ENCODE measurements around the gene SRGAP3.
"Not testable (repeated sequence)": the region's sequence is repeated elsewhere in the genome, so short reads cannot be mapped to it uniquely, and the experiment has no call there.

SRGAP3 gene

DNA sequence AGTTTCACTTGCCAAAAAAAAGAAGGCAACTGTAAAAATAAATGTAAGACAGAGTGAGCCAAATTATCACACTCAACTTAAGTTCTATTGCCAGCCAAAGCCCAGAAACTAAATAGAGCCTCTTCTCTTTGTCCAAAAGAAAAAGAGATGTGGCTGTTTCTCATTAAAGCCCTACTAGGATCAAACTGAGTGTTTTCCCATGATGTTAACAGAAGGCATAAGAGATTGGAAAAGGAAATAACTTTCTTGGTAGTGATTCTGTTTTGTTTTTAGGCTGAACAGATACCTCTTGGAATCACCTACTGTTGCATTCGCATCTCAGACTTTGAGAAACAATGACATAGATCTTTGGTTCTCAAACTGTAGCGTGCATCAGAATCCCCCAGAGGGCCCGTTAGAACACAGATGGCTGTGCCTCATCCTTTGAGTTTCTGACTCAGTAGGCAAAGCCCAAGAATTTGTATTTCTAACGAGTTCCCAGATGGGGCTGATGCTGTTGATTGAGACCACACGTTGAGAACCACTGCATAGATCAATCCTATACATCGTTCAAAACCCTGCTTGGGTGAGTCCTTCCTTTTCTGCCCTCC is 42.5 kb upstream of the SRGAP3 start:
- no peak overlapping the region for H3K27ac ChIP-seq
- TF ChIP-seq ZFX (IDR thresholded peaks at IDR 0.05; ENCODE audit: borderline replicate concordance) = no peak
- TF ChIP-seq, protein P1, sequence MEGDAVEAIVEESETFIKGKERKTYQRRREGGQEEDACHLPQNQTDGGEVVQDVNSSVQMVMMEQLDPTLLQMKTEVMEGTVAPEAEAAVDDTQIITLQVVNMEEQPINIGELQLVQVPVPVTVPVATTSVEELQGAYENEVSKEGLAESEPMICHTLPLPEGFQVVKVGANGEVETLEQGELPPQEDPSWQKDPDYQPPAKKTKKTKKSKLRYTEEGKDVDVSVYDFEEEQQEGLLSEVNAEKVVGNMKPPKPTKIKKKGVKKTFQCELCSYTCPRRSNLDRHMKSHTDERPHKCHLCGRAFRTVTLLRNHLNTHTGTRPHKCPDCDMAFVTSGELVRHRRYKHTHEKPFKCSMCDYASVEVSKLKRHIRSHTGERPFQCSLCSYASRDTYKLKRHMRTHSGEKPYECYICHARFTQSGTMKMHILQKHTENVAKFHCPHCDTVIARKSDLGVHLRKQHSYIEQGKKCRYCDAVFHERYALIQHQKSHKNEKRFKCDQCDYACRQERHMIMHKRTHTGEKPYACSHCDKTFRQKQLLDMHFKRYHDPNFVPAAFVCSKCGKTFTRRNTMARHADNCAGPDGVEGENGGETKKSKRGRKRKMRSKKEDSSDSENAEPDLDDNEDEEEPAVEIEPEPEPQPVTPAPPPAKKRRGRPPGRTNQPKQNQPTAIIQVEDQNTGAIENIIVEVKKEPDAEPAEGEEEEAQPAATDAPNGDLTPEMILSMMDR (IDR thresholded peaks at IDR 0.05) = no peak

DNA sequence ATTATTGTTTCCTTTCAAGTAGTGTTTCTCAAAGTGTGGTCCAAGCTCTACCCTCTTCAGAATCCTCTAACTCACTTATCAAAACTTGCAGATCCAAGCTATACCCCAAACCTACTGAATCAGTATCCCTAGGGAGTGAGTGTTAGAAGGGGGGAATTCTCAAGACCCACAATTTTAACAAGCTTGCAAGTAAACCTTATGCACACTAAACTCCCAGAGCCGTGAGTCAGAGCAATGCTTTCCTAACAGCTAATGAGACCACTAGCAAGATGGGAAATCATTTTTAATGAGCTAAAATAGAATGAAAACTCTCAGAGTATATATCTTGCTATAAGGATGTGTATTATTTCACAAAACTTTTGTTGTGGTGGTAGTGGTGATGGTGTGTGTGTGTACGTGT is 41.1 kb upstream of the SRGAP3 start:
- TF ChIP-seq, protein P1 (IDR thresholded peaks at IDR 0.05) = no peak
- TF ChIP-seq ZFX (IDR thresholded peaks at IDR 0.05; ENCODE audit: borderline replicate concordance) = no peak

DNA sequence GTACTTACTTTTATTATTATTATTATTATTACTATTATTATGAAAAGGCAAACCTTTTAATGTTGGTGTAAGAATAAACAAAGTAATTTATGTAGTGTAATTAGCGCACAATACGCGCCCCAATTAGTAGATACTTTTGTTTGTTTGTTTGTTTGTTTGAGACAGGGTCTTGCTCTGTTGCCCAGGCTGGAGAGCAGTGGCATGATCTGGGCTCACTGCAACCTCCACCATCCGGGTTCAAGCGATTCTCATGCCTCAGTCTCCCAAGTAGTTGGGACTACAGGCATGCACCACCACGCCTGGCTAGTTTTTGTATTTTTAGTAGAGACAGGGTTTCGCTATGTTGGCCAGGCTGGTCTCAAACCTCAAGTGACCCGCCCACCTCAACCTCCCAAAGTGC is 32.1 kb upstream of the SRGAP3 start:
- H3K27ac ChIP-seq = not testable (repeated sequence)

More for the DNA sequence above, 41.1 kb upstream of the SRGAP3 start:
- H3K27ac ChIP-seq = no peak overlapping the region

DNA sequence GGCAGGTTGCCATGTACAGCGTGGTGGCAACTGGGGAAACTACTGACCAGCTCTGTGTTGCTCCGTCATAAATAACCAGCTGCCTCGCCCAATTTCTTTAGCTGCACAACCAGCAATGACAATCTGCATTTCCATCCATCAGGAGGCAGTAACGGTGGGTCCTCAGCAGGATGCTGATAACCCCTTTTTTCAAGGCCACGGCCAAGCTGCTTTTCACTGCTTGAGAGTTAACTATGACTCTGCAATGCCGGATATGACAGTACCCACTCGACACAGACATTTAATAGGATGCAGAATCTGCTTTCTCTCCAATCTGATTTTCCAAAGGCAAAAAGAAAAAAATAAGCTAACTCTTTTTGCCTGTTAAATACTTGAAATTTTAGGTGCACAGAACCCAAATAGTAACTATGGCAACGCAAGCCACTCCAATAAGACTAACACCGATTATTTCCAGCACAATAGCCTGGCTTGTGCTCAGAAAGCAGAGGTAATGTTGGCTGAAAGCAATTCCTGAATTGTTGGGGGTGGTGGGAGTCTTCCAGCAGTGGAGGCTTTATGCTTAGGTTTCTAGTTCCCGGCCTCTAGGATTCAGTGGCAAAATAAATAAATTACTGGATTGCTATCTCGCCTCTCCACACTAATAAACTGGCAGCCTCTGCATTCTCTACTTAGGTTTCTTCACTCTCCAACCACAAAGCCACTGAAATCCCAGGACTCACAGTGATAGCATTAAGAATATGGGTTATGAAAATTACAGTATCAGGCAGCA is 31.2 kb upstream of the SRGAP3 start:
- TF ChIP-seq, protein P1 (IDR thresholded peaks at IDR 0.05) = no peak
- no peak for TF ChIP-seq ZFX (IDR thresholded peaks at IDR 0.05; ENCODE audit: borderline replicate concordance)
- H3K27ac ChIP-seq = no peak overlapping the region

DNA sequence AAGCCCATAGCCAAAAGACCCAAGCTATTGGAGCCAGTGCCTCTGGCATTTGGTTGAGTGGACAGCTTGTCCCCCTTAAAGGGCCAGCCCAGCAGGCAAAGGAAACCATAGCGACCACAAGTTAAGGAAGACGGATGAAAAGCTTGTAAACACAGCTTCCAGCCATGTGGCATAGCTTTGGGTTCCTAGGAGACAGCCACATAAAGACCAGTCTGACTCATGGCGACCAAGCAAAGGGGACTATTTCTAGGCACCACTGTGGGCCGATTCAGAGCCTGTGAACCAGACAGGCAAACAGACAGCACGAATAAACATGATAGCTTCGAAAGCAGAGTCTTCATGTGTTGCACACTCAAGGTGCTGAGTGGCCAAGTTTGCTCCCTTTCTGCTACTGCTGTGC is 30.5 kb upstream of the SRGAP3 start:
- no peak overlapping the region for H3K27ac ChIP-seq
- TF ChIP-seq ZFX (IDR thresholded peaks at IDR 0.05; ENCODE audit: borderline replicate concordance) = no peak
- TF ChIP-seq, protein P1 (IDR thresholded peaks at IDR 0.05) = no peak

DNA sequence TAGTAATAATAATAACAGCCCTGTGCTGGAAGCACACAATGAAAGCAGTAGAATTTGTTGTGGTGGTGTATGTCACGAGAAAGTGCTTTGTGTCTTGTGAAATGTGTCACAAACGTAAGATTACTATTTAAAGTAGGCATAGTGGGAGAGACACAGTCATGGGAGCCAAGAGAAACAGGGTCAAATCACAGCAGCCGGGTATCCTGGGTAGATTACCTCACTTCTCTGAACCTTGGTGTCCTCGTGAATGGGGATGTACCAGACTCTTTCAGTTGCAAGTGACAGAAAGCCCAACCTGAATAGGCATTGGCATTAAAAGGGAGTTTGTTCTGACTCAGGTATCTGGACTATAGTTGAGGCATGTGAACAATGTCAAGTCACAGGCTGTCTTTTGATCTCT is 29.1 kb upstream of the SRGAP3 start:
- no peak for TF ChIP-seq ZFX (IDR thresholded peaks at IDR 0.05; ENCODE audit: borderline replicate concordance)

DNA sequence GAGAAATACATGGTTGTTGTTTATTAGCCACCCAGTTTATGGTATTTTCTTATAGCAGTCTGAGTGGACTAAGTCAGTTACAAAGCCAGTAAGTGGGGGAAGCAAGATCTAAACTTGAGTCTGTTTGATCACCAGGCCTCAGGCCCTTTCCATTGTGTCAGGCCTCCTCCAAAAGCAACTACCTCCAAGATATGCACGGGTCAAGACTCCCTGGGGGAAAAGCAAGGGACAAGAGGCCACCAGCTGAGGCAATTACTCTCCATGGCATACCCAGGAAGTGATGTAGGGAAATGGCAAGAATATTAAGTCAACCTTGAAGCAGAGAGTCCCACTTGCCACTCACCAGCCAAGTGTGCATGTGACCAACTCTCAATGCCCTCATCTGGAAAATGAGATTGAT is 28.6 kb upstream of the SRGAP3 start:
- no peak overlapping the region for H3K27ac ChIP-seq
- TF ChIP-seq ZFX (IDR thresholded peaks at IDR 0.05; ENCODE audit: borderline replicate concordance) = no peak
- TF ChIP-seq, protein P1 (IDR thresholded peaks at IDR 0.05) = no peak

More for the DNA sequence above, 29.1 kb upstream of the SRGAP3 start:
- H3K27ac ChIP-seq = no peak overlapping the region

DNA sequence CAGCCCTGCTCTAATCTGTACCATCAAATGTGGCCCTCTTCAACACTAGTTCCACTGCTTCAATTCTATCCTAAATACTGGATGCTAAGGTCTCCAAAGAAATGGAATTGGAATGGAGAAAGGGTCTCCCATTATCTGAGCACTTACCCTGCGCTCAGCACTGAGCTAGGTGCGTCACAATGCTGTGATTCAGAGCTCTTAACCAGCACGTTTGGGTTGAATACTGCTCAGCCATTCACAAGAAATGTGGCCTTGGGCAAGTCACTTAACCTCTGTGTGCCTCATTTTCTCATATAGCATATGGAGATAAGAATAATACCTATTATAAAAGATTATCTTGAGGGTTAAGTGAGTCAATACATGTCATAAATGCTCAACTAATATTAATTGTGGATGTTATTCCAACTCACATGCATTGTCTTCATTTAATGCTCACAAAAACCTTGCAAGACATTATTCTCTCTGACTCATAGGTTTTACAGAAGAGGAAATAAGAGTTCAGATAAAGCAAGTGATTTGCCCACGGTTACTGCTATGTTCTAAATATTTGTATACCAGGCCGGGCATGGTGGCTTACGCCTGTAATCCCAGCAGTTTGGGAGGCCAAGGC is 27.4 kb upstream of the SRGAP3 start:
- no peak for TF ChIP-seq ZFX (IDR thresholded peaks at IDR 0.05; ENCODE audit: borderline replicate concordance)
- TF ChIP-seq, protein P1 (IDR thresholded peaks at IDR 0.05) = no peak
- H3K27ac ChIP-seq = no peak overlapping the region
